ENCODE data around the gene ATXN1.
"Not testable (repeated sequence)": the region's sequence is repeated elsewhere in the genome, so short reads cannot be mapped to it uniquely, and the experiment has no call there.

DNA sequence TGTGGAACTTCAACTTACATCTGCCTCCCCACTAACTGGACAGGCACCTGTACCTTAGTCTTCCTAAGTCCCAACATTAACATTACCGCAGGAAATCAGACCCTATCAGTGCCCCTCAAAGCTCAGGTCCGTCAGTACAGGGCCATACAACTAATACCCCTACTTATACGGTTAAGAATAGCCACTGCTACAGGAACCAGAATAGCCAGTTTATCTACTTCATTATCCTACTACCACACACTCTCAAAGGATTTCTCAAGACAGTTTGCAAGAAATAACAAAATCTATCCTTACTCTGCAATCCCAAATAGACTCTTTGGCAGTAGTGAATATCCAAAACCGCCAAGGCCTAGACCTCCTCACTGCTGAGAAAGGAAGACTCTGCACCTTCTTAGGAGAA lies 298.0 kb downstream of the ATXN1 start:
- TF ChIP-seq, protein P1, sequence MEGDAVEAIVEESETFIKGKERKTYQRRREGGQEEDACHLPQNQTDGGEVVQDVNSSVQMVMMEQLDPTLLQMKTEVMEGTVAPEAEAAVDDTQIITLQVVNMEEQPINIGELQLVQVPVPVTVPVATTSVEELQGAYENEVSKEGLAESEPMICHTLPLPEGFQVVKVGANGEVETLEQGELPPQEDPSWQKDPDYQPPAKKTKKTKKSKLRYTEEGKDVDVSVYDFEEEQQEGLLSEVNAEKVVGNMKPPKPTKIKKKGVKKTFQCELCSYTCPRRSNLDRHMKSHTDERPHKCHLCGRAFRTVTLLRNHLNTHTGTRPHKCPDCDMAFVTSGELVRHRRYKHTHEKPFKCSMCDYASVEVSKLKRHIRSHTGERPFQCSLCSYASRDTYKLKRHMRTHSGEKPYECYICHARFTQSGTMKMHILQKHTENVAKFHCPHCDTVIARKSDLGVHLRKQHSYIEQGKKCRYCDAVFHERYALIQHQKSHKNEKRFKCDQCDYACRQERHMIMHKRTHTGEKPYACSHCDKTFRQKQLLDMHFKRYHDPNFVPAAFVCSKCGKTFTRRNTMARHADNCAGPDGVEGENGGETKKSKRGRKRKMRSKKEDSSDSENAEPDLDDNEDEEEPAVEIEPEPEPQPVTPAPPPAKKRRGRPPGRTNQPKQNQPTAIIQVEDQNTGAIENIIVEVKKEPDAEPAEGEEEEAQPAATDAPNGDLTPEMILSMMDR (IDR thresholded peaks at IDR 0.05; ENCODE audit: poor library complexity, severe bottlenecking) = not testable (repeated sequence)
- not testable (repeated sequence) for TF ChIP-seq MXI1 (conservative IDR thresholded peaks at IDR 0.05; ENCODE audit: poor library complexity, severe bottlenecking)

Measured in neural cell (in vitro differentiated cells).